Heart left ventricle (tissue), 13 donors: Measurements from ENCODE around the gene GZMM.

ENCODE experiments used
- POLR2A ChIP-seq, 2 donors: fragments of 450-650 bp; IDR thresholded peaks; one replicate each; pipeline ENCODE4 v1.6.1; 2017; ENCODE audit warnings: antibody characterized with exemption in 2 of 2, mild to moderate bottlenecking in 2 of 2, moderate library complexity in 2 of 2
- TF ChIP-seq, protein P1 (sequence below), 12 donors: fragments of 200-600 bp; sonication (generic) in 4 of 12; IDR thresholded peaks; one replicate each; pipeline versions ENCODE4 v1.5.0 to v1.8.0; 2018 to 2022; ENCODE audit warnings: antibody characterized with exemption in 12 of 12, mild to moderate bottlenecking in 5 of 12
- donor health status: ischemic (EF 13 %, LVEDD 7.1; RV severe dilation, severe dysfunction).
- donor health status: DM: no; HTN: yes; CAD: no.
- donor health status: DM: no; HTN: no; CAD: no.
- donor health status: ischemic (EF 25% LVEDD 6.9; RV normal size, moderate dysfunction).
- donor health status: ischemic (EF 25% LVEDD 5.7; RV mildly dilated, moderate dysfunction).
- donor health status: ischemic (EF 35%, LVEDD 5.7; RV mildly dilated, moderate dysfunction).
- donor health status: nonischemic (EF 11% LVEDD 7.7; RV severe dilation, severe dysfunction).
- donor health status: DM: yes; HTN: yes; CAD: no.
- donor health status: PGD.
- donor health status: ischemic (EF 29% LVEDD 5.4; RV normal size, mild dysfunction).
- donor health status: nonischemic (EF 23%, LVEDD 6.1; RV moderate dilation, normal function).

DNA sequence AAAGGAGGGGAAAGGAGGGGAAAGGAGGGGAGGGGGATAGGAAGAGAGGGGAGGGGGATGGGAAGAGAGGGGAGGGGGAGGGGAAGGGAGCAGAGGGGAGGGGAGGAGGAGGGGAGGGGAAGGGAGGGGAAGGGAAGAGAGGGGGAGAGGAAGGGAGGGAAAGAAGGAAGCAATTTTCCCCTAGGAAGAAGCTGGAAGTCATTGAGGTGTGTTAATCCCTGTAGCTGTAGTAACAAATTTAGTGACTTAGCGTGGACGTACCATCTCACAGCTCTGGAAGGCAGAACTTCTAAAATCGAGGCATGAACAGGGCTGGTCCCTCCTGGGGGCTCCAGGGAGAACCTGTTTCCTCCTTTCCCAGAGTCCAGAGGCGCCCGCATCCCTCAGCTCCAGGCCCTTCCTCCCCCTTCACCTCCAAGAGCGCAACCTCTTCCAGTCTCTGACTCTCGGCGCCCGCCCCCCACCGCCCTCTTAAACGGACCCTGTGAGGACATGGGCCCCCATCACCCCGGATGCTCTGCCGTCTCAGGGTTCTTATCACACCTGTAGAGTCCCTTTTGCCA lies 17.9 kb upstream of the GZMM start:
- TF ChIP-seq, protein P1, sequence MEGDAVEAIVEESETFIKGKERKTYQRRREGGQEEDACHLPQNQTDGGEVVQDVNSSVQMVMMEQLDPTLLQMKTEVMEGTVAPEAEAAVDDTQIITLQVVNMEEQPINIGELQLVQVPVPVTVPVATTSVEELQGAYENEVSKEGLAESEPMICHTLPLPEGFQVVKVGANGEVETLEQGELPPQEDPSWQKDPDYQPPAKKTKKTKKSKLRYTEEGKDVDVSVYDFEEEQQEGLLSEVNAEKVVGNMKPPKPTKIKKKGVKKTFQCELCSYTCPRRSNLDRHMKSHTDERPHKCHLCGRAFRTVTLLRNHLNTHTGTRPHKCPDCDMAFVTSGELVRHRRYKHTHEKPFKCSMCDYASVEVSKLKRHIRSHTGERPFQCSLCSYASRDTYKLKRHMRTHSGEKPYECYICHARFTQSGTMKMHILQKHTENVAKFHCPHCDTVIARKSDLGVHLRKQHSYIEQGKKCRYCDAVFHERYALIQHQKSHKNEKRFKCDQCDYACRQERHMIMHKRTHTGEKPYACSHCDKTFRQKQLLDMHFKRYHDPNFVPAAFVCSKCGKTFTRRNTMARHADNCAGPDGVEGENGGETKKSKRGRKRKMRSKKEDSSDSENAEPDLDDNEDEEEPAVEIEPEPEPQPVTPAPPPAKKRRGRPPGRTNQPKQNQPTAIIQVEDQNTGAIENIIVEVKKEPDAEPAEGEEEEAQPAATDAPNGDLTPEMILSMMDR (IDR thresholded peaks at IDR 0.05): no peak
- TF ChIP-seq POLR2A (IDR thresholded peaks at IDR 0.05): no peak
